OCI-LY7 (cell line): Measurements from ENCODE around the gene ZC3H18. TPM values are rescaled to one million over a fixed set of nuclear protein-coding genes. Genes with fewer than 3 reads are reported as not detected.

Experiments
- BruUV-seq: library from RNA; stranded (reverse); fragments of 400-500 nt; replicated peaks from 2 replicates; lab custom pipeline; 2021; lab: Mats Ljungman, UMichigan
- CTCF ChIA-PET: fragments of 300-600 bp; sonication (Branson Sonifier 250); formaldehyde crosslinking; loops from one replicate; lab custom pipeline; 2022; ENCODE audit warnings: antibody characterized with exemption; ENCODE audit not compliant: unreplicated experiment; lab: Charles Lee
- POLR2A ChIA-PET: fragments of 300-600 bp; sonication (Branson Sonifier 250); formaldehyde crosslinking; loops from one replicate; lab custom pipeline; 2022; ENCODE audit warnings: antibody characterized with exemption; lab: Charles Lee
- DNase-seq: peaks from one replicate; pipeline ENCODE4 v3.0.0-alpha.2; 2015; ENCODE audit warnings: low spot score
- H2AFZ ChIP-seq: fragments of 200-600 bp; sonication (generic), shearing (Covaris generic); 2 replicates; pipeline ENCODE4 v1.6.1; 2014; ENCODE audit warnings: mild to moderate bottlenecking, antibody characterized with exemption, low read length, moderate library complexity
- H3K27ac ChIP-seq: fragments of 200-600 bp; sonication (generic); 2 replicates; pipeline ENCODE4 v1.5.1; 2014; ENCODE audit warnings: mixed run types, low read depth, mild to moderate bottlenecking, moderate library complexity, low read length, inconsistent platforms; ENCODE audit not compliant: poor library complexity, severe bottlenecking
- H3K36me3 ChIP-seq: fragments of 200-600 bp; sonication (generic); 2 replicates; pipeline ENCODE4 v1.6.1; 2014; ENCODE audit warnings: mild to moderate bottlenecking, antibody characterized with exemption, low read length, moderate library complexity, mixed read lengths; ENCODE audit not compliant: insufficient read depth
- H3K4me1 ChIP-seq: fragments of 200-600 bp; sonication (generic); 2 replicates; pipeline ENCODE4 v1.5.1; 2014; ENCODE audit warnings: mild to moderate bottlenecking, low read length; ENCODE audit not compliant: insufficient read depth, poor library complexity, severe bottlenecking
- H3K4me2 ChIP-seq: fragments of 200-600 bp; sonication (generic); 2 replicates; pipeline ENCODE4 v1.6.1; 2014; ENCODE audit warnings: mild to moderate bottlenecking, low read length
- H3K4me3 ChIP-seq: fragments of 200-600 bp; sonication (generic); 2 replicates; pipeline ENCODE4 v1.5.1; 2014; ENCODE audit warnings: mild to moderate bottlenecking, low read depth, low read length; ENCODE audit not compliant: poor library complexity, severe bottlenecking
- H3K79me2 ChIP-seq: fragments of 200-600 bp; sonication (generic); 2 replicates; pipeline ENCODE4 v1.6.1; 2016; ENCODE audit warnings: low read depth, mild to moderate bottlenecking, low read length, moderate library complexity, mixed read lengths; ENCODE audit not compliant: insufficient read depth
- H3K9me2 ChIP-seq: fragments of 200-600 bp; sonication (generic); 2 replicates; pipeline ENCODE4 v1.6.1; 2016; ENCODE audit warnings: mild to moderate bottlenecking, low read length, mixed read lengths; ENCODE audit not compliant: insufficient read depth
- H3K9me3 ChIP-seq: fragments of 200-600 bp; sonication (generic); 2 replicates; pipeline ENCODE4 v1.6.1; 2014; ENCODE audit warnings: mild to moderate bottlenecking, mixed run types, low read length, mixed read lengths
- H4K20me1 ChIP-seq: fragments of 200-600 bp; sonication (generic); 2 replicates; pipeline ENCODE4 v1.6.1; 2014; ENCODE audit warnings: mild to moderate bottlenecking, antibody characterized with exemption, low read length, moderate library complexity, mixed read lengths; ENCODE audit not compliant: insufficient read depth
- CTCF ChIP-seq: fragments of 200-600 bp; sonication (generic); conservative IDR thresholded peaks from 2 replicates; pipeline ENCODE4 v1.5.1; 2014; ENCODE audit warnings: mild to moderate bottlenecking, antibody characterized with exemption, low read length, moderate library complexity, mixed read lengths
- EZH2phosphoT487 ChIP-seq: fragments of 200-600 bp; sonication (generic); IDR thresholded peaks from 2 replicates; pipeline ENCODE4 v1.6.1; 2018; ENCODE audit warnings: low read depth, borderline replicate concordance, mild to moderate bottlenecking, mixed run types, antibody characterized with exemption, low read length, moderate library complexity, mixed read lengths
- intact Hi-C: fragments of 100-400 bp; cut with micrococcal nuclease; formaldehyde crosslinking; loops from one replicate; pipeline ENCODE4 v1.10.0; 2022; ENCODE audit not compliant: unreplicated experiment
- total RNA-seq, 2 experiments: library from RNA; depleted of rRNA in 1 of 2; stranded (reverse); fragments of >200 nt in 1 of 2; shearing (Covaris generic) in 1 of 2; gene quantifications; 2 replicates each; pipeline ENCODE4 v1.2.3, GENCODE V29; 2014 to 2022

Gene ZC3H18
- total RNA-seq, 2 experiments from 2014 or later = 22.2 to 79.0 TPM

- TF ChIP-seq CTCF (no peak), EZH2phosphoT487 (no peak)
- Histone ChIP-seq H3K9me2 (no peaks in the 10 kb centered on the region), H3K4me2 (no peak overlapping the region), H3K9me3 (no peaks in the 10 kb centered on the region), H3K27ac (no peak overlapping the region), H2AFZ (no peak overlapping the region), H4K20me1 (peaks cover 3% of the 10 kb centered on the region; the same call in 1 of the 2 replicates), H3K4me3 (no peak overlapping the region), H3K79me2 (peaks cover 11% of the 10 kb centered on the region), H3K36me3 (peaks cover 88% of the 10 kb centered on the region), H3K4me1 (no peaks in the 10 kb centered on the region)
- DNase-seq = no peak
- CTCF ChIA-PET = no interaction called here
- BruUV-seq = no TSS peak
- POLR2A ChIA-PET = no interaction called here
- intact Hi-C loops = no loop called here
Observed at GRCh38 chr16:88581033-88581432, 10.8 kb downstream of the ZC3H18 start.

GRCh38 chr16:88582912-88583575, 12.8 kb downstream of the ZC3H18 start:
- H3K27ac ChIP-seq = no peak overlapping the region
- peaks cover 88% of the 10 kb centered on the region for H3K36me3 ChIP-seq
- ChIA-PET POLR2A (no interaction called here), CTCF (no interaction called here)
- intact Hi-C loops = no loop called here
- no TSS peak for BruUV-seq
- peaks cover 3% of the 10 kb centered on the region; the same call in 1 of the 2 replicates for H4K20me1 ChIP-seq
- H2AFZ ChIP-seq = no peak overlapping the region
- H3K79me2 ChIP-seq = peaks cover 7% of the 10 kb centered on the region; the same call in 1 of the 2 replicates
- no peaks in the 10 kb centered on the region for H3K4me1 ChIP-seq
- no peaks in the 10 kb centered on the region for H3K9me3 ChIP-seq
- DNase-seq = no peak
- no peaks in the 10 kb centered on the region for H3K9me2 ChIP-seq
- TF ChIP-seq EZH2phosphoT487 (no peak), CTCF (no peak)
- no peak overlapping the region for H3K4me3 ChIP-seq
- no peak overlapping the region for H3K4me2 ChIP-seq

- Histone ChIP-seq H3K79me2 (peaks cover 7% of the 10 kb centered on the region; the same call in 1 of the 2 replicates), H3K4me2 (no peak overlapping the region), H3K4me3 (no peak overlapping the region), H3K27ac (no peak overlapping the region), H4K20me1 (no peaks in the 10 kb centered on the region), H3K36me3 (peaks cover 89% of the 10 kb centered on the region), H2AFZ (no peak overlapping the region), H3K9me3 (no peaks in the 10 kb centered on the region), H3K4me1 (no peaks in the 10 kb centered on the region), H3K9me2 (no peaks in the 10 kb centered on the region)
- TF ChIP-seq EZH2phosphoT487 (no peak), CTCF (no peak)
- ChIA-PET POLR2A (no interaction called here), CTCF (no interaction called here)
- BruUV-seq = no TSS peak
- DNase-seq = no peak
- intact Hi-C loops = no loop called here
Observed at GRCh38 chr16:88584676-88585075, 14.5 kb downstream of the ZC3H18 start.
